Tibial nerve (tissue), 3 donors: Measurements from ENCODE around the gene NPLOC4.

ENCODE experiments used
- CTCF ChIP-seq, 5 experiments: fragments of 200-600 bp in 3 of 5; fragments of 450-650 bp in 2 of 5; sonication (generic) in 3 of 5; IDR thresholded peaks; one replicate each; pipeline ENCODE4 v1.5.1; 2016 to 2019; ENCODE audit warnings: antibody characterized with exemption in 5 of 5, mild to moderate bottlenecking in 3 of 5, moderate library complexity in 2 of 5
- POLR2A ChIP-seq, 2 donors: fragments of 450-650 bp; IDR thresholded peaks; one replicate each; pipeline ENCODE4 v1.6.1; 2017; ENCODE audit warnings: antibody characterized with exemption in 2 of 2, mild to moderate bottlenecking in 2 of 2, moderate library complexity in 2 of 2

- no peak for TF ChIP-seq POLR2A (IDR thresholded peaks at IDR 0.05)
- no peak for TF ChIP-seq CTCF (IDR thresholded peaks at IDR 0.05)
Observed at GRCh38 chr17:81513372-81513752, 123.5 kb downstream of the NPLOC4 start.
